Suprapubic skin (tissue), 4 donors: ENCODE results near the gene LDLRAD4. TPM values are rescaled to one million over a fixed set of nuclear protein-coding genes. Genes with fewer than 3 reads are reported as not detected.

Source experiments
- DNase-seq, 2 donors: peaks; one replicate each; pipeline ENCODE4 v3.0.0-alpha.2; 2019; ENCODE audit warnings: low spot score in 2 of 2
- H3K27ac ChIP-seq: fragments of 200-600 bp; sonication (generic); one replicate; pipeline ENCODE4 v1.5.1; 2019
- H3K27me3 ChIP-seq: fragments of 200-600 bp; sonication (generic); one replicate; pipeline ENCODE4 v1.5.1; 2019
- H3K36me3 ChIP-seq: fragments of 200-600 bp; sonication (generic); one replicate; pipeline ENCODE4 v1.5.1; 2019
- H3K4me1 ChIP-seq: fragments of 200-600 bp; sonication (generic); one replicate; pipeline ENCODE4 v1.5.1; 2019
- H3K4me3 ChIP-seq: fragments of 200-600 bp; sonication (generic); one replicate; pipeline ENCODE4 v1.5.1; 2019; ENCODE audit warnings: mild to moderate bottlenecking
- H3K9me3 ChIP-seq: fragments of 200-600 bp; sonication (generic); one replicate; pipeline ENCODE4 v1.5.1; 2019
- CTCF ChIP-seq, 2 donors: fragments of 200-600 bp in 1 of 2; fragments of 450-650 bp in 1 of 2; sonication (generic) in 1 of 2; IDR thresholded peaks; one replicate each; pipeline ENCODE4 v1.5.1; 2016 to 2019; ENCODE audit warnings: antibody characterized with exemption in 2 of 2, mild to moderate bottlenecking in 1 of 2, moderate library complexity in 1 of 2
- EP300 ChIP-seq: sonication (generic); formaldehyde crosslinking; IDR thresholded peaks from one replicate; pipeline ENCODE4 v1.6.1; 2017; ENCODE audit warnings: antibody characterized with exemption
- POLR2A ChIP-seq, 2 donors: fragments of 450-650 bp; IDR thresholded peaks; one replicate each; pipeline ENCODE4 v1.6.1; 2017; ENCODE audit warnings: antibody characterized with exemption in 2 of 2, mild to moderate bottlenecking in 2 of 2, moderate library complexity in 2 of 2
- POLR2AphosphoS5 ChIP-seq, 3 donors: sonication (generic); formaldehyde crosslinking; IDR thresholded peaks; one replicate each; pipeline ENCODE4 v1.6.1; 2017; ENCODE audit warnings: antibody characterized with exemption in 3 of 3
- WGBS: methylation state at CpG from one replicate; pipeline ENCODE4 v1.1.5; 2018; 5-methylcytosine and 5-hydroxymethylcytosine counted together
- total RNA-seq, 4 donors: library from RNA; depleted of rRNA; stranded (reverse); fragments of >200 nt; gene quantifications; one replicate each; pipeline ENCODE4 v1.1.0, GENCODE V29; 2016

LDLRAD4 gene
- total RNA-seq, 4 donors from 2014 or later, result 10.1 to 31.6 (median 15.1) TPM

GRCh38 chr18:13285874-13286273 is 67.3 kb downstream of the LDLRAD4 start:
- H3K4me1 ChIP-seq, result peaks cover 3% of the 10 kb centered on the region
- TF ChIP-seq CTCF (IDR thresholded peaks at IDR 0.05) (no peak), EP300 (no peak), POLR2A (IDR thresholded peaks at IDR 0.05) (no peak)
- H3K27ac ChIP-seq, result no peak overlapping the region
- no peaks in the 10 kb centered on the region for H3K27me3 ChIP-seq
- no peaks in the 10 kb centered on the region for H3K36me3 ChIP-seq
- WGBS, result 90% methylated on average over 4 of the region's 4 CpGs
- H3K4me3 ChIP-seq, result no peak overlapping the region
- no peak for DNase-seq
- no peaks in the 10 kb centered on the region for H3K9me3 ChIP-seq

- TF ChIP-seq CTCF (IDR thresholded peaks at IDR 0.05) (no peak), POLR2AphosphoS5 (IDR thresholded peaks at IDR 0.05) (no peak), POLR2A (IDR thresholded peaks at IDR 0.05) (no peak), EP300 (no peak)
- Histone ChIP-seq H3K9me3 (no peaks in the 10 kb centered on the region), H3K27me3 (no peaks in the 10 kb centered on the region), H3K27ac (no peak overlapping the region), H3K4me1 (peaks cover 3% of the 10 kb centered on the region), H3K36me3 (no peaks in the 10 kb centered on the region), H3K4me3 (no peak overlapping the region)
- DNase-seq, result peak in 1 of 2 donors; percentile 73
- WGBS, result 91% methylated on average over 14 of the region's 14 CpGs
Measured at GRCh38 chr18:13286456-13287125, 68.0 kb downstream of the LDLRAD4 start.

- TF ChIP-seq EP300 (no peak), POLR2AphosphoS5 (IDR thresholded peaks at IDR 0.05) (no peak), POLR2A (IDR thresholded peaks at IDR 0.05) (no peak), CTCF (IDR thresholded peaks at IDR 0.05) (no peak)
- no peak overlapping the region for H3K4me3 ChIP-seq
- WGBS, result 58% methylated on average over 6 of the region's 6 CpGs
Measured at GRCh38 chr18:13287372-13287771, 68.8 kb downstream of the LDLRAD4 start.

GRCh38 chr18:13288509-13289133 is 70.1 kb downstream of the LDLRAD4 start:
- TF ChIP-seq POLR2AphosphoS5 (IDR thresholded peaks at IDR 0.05) (no peak), EP300 (no peak), POLR2A (IDR thresholded peaks at IDR 0.05) (no peak), CTCF (IDR thresholded peaks at IDR 0.05) (no peak)
- Histone ChIP-seq H3K4me1 (peaks cover 3% of the 10 kb centered on the region), H3K27ac (no peak overlapping the region), H3K36me3 (no peaks in the 10 kb centered on the region), H3K9me3 (no peaks in the 10 kb centered on the region), H3K27me3 (no peaks in the 10 kb centered on the region), H3K4me3 (no peak overlapping the region)
- 80% methylated on average over 12 of the region's 16 CpGs for WGBS
- DNase-seq, result peak in 1 of 2 donors; percentile 37

More at GRCh38 chr18:13287372-13287771, 68.8 kb downstream of the LDLRAD4 start:
- Histone ChIP-seq H3K9me3 (no peaks in the 10 kb centered on the region), H3K4me1 (peaks cover 3% of the 10 kb centered on the region), H3K27me3 (no peaks in the 10 kb centered on the region), H3K36me3 (no peaks in the 10 kb centered on the region), H3K27ac (no peak overlapping the region)
- DNase-seq, result peak in 1 of 2 donors; percentile 59

- Histone ChIP-seq H3K27ac (no peak overlapping the region), H3K9me3 (no peaks in the 10 kb centered on the region), H3K4me3 (no peak overlapping the region), H3K36me3 (no peaks in the 10 kb centered on the region), H3K4me1 (peaks cover 3% of the 10 kb centered on the region), H3K27me3 (no peaks in the 10 kb centered on the region)
- no peak for TF ChIP-seq POLR2A (IDR thresholded peaks at IDR 0.05)
- no peak for TF ChIP-seq EP300
- no peak for TF ChIP-seq POLR2AphosphoS5 (IDR thresholded peaks at IDR 0.05)
- no peak for TF ChIP-seq CTCF (IDR thresholded peaks at IDR 0.05)
- 61% methylated on average over 5 of the region's 8 CpGs for WGBS
- DNase-seq, result peak in 1 of 2 donors; percentile 53
Measured at GRCh38 chr18:13289481-13290205, 71.1 kb downstream of the LDLRAD4 start.
